ENCODE data around the gene GRAP2.

The GRAP2 gene

DNA sequence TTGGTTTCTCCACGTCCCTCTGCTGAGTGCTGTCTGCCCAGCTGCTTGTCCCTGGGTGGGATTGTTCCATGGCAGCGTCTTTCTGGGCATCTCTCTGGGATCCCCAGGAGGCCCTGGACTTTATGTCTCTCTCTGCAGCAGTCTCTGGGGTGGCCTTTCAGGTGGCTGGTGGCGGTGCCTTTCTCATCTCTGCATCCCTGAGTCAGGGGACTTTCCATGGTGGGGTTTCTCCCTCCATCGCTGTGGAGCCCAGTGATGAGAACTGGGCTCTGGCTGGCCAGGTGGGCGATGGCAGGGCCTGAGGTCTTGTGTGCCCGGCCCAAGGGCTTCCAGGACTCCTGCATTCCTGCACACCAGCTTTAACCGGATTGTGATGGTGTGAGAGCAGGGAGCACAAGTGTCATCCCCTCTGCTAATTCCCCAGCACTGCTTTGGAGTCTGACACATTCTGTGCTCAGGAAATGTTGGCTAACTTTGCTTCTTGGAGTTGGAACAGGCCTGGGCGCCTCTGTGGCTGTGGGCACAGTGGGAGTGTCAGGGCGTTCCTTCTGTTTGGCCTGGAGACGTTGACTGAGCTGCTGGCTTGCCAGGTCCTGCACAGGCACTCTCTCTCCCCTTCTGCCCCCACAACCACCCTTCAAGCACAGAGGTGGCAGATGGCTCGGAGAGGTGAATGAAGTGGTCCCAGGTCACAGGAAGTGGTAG, 121.8 kb downstream of the GRAP2 start:
- DNase-seq, result no peak
